Measurements from ENCODE around the gene GET4.

GET4 gene

GRCh38 chr7:849145-849544, 27.2 kb upstream of the GET4 start:
- DNase-seq (ENCODE audit: low read depth, low spot score) = no peak
- no peak overlapping the region for H3K9ac ChIP-seq (ENCODE audit: insufficient read length, low read depth)
- no peaks in the 10 kb centered on the region for H3K4me1 ChIP-seq (ENCODE audit: insufficient read depth, insufficient read length)
- TF ChIP-seq YY1 (IDR thresholded peaks at IDR 0.05; ENCODE audit: insufficient read depth, insufficient read length) = no peak
- TF ChIP-seq SUZ12 (IDR thresholded peaks at IDR 0.05; ENCODE audit: extremely low read depth, insufficient read depth, insufficient read length) = no peak
- no peak for TF ChIP-seq ZNF274 (IDR thresholded peaks at IDR 0.05; ENCODE audit: low read depth, low read length)
- H3K27me3 ChIP-seq (ENCODE audit: insufficient read depth, insufficient read length) = no peaks in the 10 kb centered on the region
- H3K9me3 ChIP-seq (ENCODE audit: insufficient read depth, low read length) = no peaks in the 10 kb centered on the region
- H3K36me3 ChIP-seq (ENCODE audit: insufficient read depth, insufficient read length, low read length) = peaks cover 80% of the 10 kb centered on the region
- no peak overlapping the region for H3K4me3 ChIP-seq (ENCODE audit: insufficient read length, low read depth)

GRCh38 chr7:849781-850180, 26.6 kb upstream of the GET4 start:
- DNase-seq (ENCODE audit: low read depth, low spot score) = no peak
- Histone ChIP-seq H3K9me3 (ENCODE audit: insufficient read depth, low read length) (no peaks in the 10 kb centered on the region), H3K9ac (ENCODE audit: insufficient read length, low read depth) (no peak overlapping the region), H3K36me3 (ENCODE audit: insufficient read depth, insufficient read length, low read length) (peaks cover 80% of the 10 kb centered on the region), H3K4me1 (ENCODE audit: insufficient read depth, insufficient read length) (no peaks in the 10 kb centered on the region), H3K27me3 (ENCODE audit: insufficient read depth, insufficient read length) (no peaks in the 10 kb centered on the region), H3K4me3 (ENCODE audit: insufficient read length, low read depth) (no peak overlapping the region)
- TF ChIP-seq YY1 (IDR thresholded peaks at IDR 0.05; ENCODE audit: insufficient read depth, insufficient read length) (no peak), ZNF274 (IDR thresholded peaks at IDR 0.05; ENCODE audit: low read depth, low read length) (no peak), SUZ12 (IDR thresholded peaks at IDR 0.05; ENCODE audit: extremely low read depth, insufficient read depth, insufficient read length) (no peak)

- no peak overlapping the region for H3K4me3 ChIP-seq (ENCODE audit: insufficient read length, low read depth)
- no peaks in the 10 kb centered on the region for H3K9me3 ChIP-seq (ENCODE audit: insufficient read depth, low read length)
- H3K36me3 ChIP-seq (ENCODE audit: insufficient read depth, insufficient read length, low read length) = peaks cover 84% of the 10 kb centered on the region
- no peak overlapping the region for H3K9ac ChIP-seq (ENCODE audit: insufficient read length, low read depth)
- TF ChIP-seq SUZ12 (IDR thresholded peaks at IDR 0.05; ENCODE audit: extremely low read depth, insufficient read depth, insufficient read length) (no peak), YY1 (IDR thresholded peaks at IDR 0.05; ENCODE audit: insufficient read depth, insufficient read length) (no peak), ZNF274 (IDR thresholded peaks at IDR 0.05; ENCODE audit: low read depth, low read length) (no peak)
- H3K4me1 ChIP-seq (ENCODE audit: insufficient read depth, insufficient read length) = no peaks in the 10 kb centered on the region
- no peaks in the 10 kb centered on the region for H3K27me3 ChIP-seq (ENCODE audit: insufficient read depth, insufficient read length)
- no peak for DNase-seq (ENCODE audit: low read depth, low spot score)
These were observed 25.1 kb upstream of the GET4 start for GRCh38 chr7:851204-851603.

GRCh38 chr7:853366-854117, 22.8 kb upstream of the GET4 start:
- no peak for DNase-seq (ENCODE audit: low read depth, low spot score)
- no peak overlapping the region for H3K4me3 ChIP-seq (ENCODE audit: insufficient read length, low read depth)
- H3K4me1 ChIP-seq (ENCODE audit: insufficient read depth, insufficient read length) = no peaks in the 10 kb centered on the region
- H3K27me3 ChIP-seq (ENCODE audit: insufficient read depth, insufficient read length) = no peaks in the 10 kb centered on the region
- TF ChIP-seq SUZ12 (IDR thresholded peaks at IDR 0.05; ENCODE audit: extremely low read depth, insufficient read depth, insufficient read length) (no peak), YY1 (IDR thresholded peaks at IDR 0.05; ENCODE audit: insufficient read depth, insufficient read length) (no peak), ZNF274 (IDR thresholded peaks at IDR 0.05; ENCODE audit: low read depth, low read length) (no peak)
- H3K9me3 ChIP-seq (ENCODE audit: insufficient read depth, low read length) = no peaks in the 10 kb centered on the region
- H3K36me3 ChIP-seq (ENCODE audit: insufficient read depth, insufficient read length, low read length) = peaks cover 93% of the 10 kb centered on the region
- no peak overlapping the region for H3K9ac ChIP-seq (ENCODE audit: insufficient read length, low read depth)

GRCh38 chr7:854118-854775, 22.1 kb upstream of the GET4 start:
- H3K4me1 ChIP-seq (ENCODE audit: insufficient read depth, insufficient read length) = no peaks in the 10 kb centered on the region
- TF ChIP-seq ZNF274 (IDR thresholded peaks at IDR 0.05; ENCODE audit: low read depth, low read length) = no peak
- TF ChIP-seq YY1 (IDR thresholded peaks at IDR 0.05; ENCODE audit: insufficient read depth, insufficient read length) = no peak
- no peak for TF ChIP-seq SUZ12 (IDR thresholded peaks at IDR 0.05; ENCODE audit: extremely low read depth, insufficient read depth, insufficient read length)
- no peaks in the 10 kb centered on the region for H3K27me3 ChIP-seq (ENCODE audit: insufficient read depth, insufficient read length)
- H3K9me3 ChIP-seq (ENCODE audit: insufficient read depth, low read length) = no peaks in the 10 kb centered on the region
- H3K4me3 ChIP-seq (ENCODE audit: insufficient read length, low read depth) = no peak overlapping the region
- no peak for DNase-seq (ENCODE audit: low read depth, low spot score)
- H3K36me3 ChIP-seq (ENCODE audit: insufficient read depth, insufficient read length, low read length) = peaks cover 95% of the 10 kb centered on the region
- no peak overlapping the region for H3K9ac ChIP-seq (ENCODE audit: insufficient read length, low read depth)

GRCh38 chr7:855686-856369, 20.5 kb upstream of the GET4 start:
- Histone ChIP-seq H3K4me3 (ENCODE audit: insufficient read length, low read depth) (no peak overlapping the region), H3K4me1 (ENCODE audit: insufficient read depth, insufficient read length) (no peaks in the 10 kb centered on the region), H3K27me3 (ENCODE audit: insufficient read depth, insufficient read length) (no peaks in the 10 kb centered on the region), H3K9me3 (ENCODE audit: insufficient read depth, low read length) (no peaks in the 10 kb centered on the region), H3K9ac (ENCODE audit: insufficient read length, low read depth) (no peak overlapping the region), H3K36me3 (ENCODE audit: insufficient read depth, insufficient read length, low read length) (peaks cover 98% of the 10 kb centered on the region)
- DNase-seq (ENCODE audit: low read depth, low spot score) = no peak
- TF ChIP-seq SUZ12 (IDR thresholded peaks at IDR 0.05; ENCODE audit: extremely low read depth, insufficient read depth, insufficient read length) (no peak), YY1 (IDR thresholded peaks at IDR 0.05; ENCODE audit: insufficient read depth, insufficient read length) (no peak), ZNF274 (IDR thresholded peaks at IDR 0.05; ENCODE audit: low read depth, low read length) (no peak)
